GM19351 (cell line): Measurements from ENCODE around the gene TMEM203.

Source experiments
- ATAC-seq: cut with Tn5 transposase; IDR thresholded peaks from one replicate; pipeline ENCODE4 v1.9.1; 2021; ENCODE audit warnings: mild to moderate bottlenecking, moderate library complexity; ENCODE audit not compliant: unreplicated experiment

Gene TMEM203

GRCh38 chr9:137219757-137220316 is 14.4 kb upstream of the TMEM203 start:
- no peak for ATAC-seq

- no peak for ATAC-seq
Measured at GRCh38 chr9:137218754-137219271, 13.4 kb upstream of the TMEM203 start.

GRCh38 chr9:137218212-137218753 is 12.8 kb upstream of the TMEM203 start:
- no peak for ATAC-seq

GRCh38 chr9:137217276-137218211 is 12.1 kb upstream of the TMEM203 start:
- no peak for ATAC-seq

- no peak for ATAC-seq
Measured at GRCh38 chr9:137216188-137216965, 10.9 kb upstream of the TMEM203 start.

GRCh38 chr9:137215196-137215986 is 9.9 kb upstream of the TMEM203 start:
- ATAC-seq = no peak

- ATAC-seq = no peak
Measured at GRCh38 chr9:137214620-137215019, 9.2 kb upstream of the TMEM203 start.

- ATAC-seq = no peak
Measured at GRCh38 chr9:137213160-137214060, 8.0 kb upstream of the TMEM203 start.

GRCh38 chr9:137212520-137212919 is 7.1 kb upstream of the TMEM203 start:
- no peak for ATAC-seq

- ATAC-seq = no peak
Measured at GRCh38 chr9:137211532-137211931, 6.1 kb upstream of the TMEM203 start.

- no peak for ATAC-seq
Measured at GRCh38 chr9:137206602-137207001, 1.2 kb upstream of the TMEM203 start.

- no peak for ATAC-seq
Measured at GRCh38 chr9:137204731-137205125, 720 bp downstream of the TMEM203 start.

GRCh38 chr9:137202966-137203365 is 2.5 kb downstream of the TMEM203 start:
- ATAC-seq = no peak

GRCh38 chr9:137201205-137201868 is 4.1 kb downstream of the TMEM203 start:
- no peak for ATAC-seq

GRCh38 chr9:137200311-137201204 is 4.9 kb downstream of the TMEM203 start, which contains the start of gene TPRN:
Gene TPRN, minus strand, starts transcription at chr9:137200741. Its CDS starts 30 bp downstream, at chr9:137200711.
- peak; percentile 82 for ATAC-seq

GRCh38 chr9:137199411-137200121 is 5.9 kb downstream of the TMEM203 start:
- ATAC-seq = no peak

GRCh38 chr9:137198902-137199283 is 6.6 kb downstream of the TMEM203 start:
- ATAC-seq = no peak
